Measurements from ENCODE around the gene ADAMTS2.

DNA sequence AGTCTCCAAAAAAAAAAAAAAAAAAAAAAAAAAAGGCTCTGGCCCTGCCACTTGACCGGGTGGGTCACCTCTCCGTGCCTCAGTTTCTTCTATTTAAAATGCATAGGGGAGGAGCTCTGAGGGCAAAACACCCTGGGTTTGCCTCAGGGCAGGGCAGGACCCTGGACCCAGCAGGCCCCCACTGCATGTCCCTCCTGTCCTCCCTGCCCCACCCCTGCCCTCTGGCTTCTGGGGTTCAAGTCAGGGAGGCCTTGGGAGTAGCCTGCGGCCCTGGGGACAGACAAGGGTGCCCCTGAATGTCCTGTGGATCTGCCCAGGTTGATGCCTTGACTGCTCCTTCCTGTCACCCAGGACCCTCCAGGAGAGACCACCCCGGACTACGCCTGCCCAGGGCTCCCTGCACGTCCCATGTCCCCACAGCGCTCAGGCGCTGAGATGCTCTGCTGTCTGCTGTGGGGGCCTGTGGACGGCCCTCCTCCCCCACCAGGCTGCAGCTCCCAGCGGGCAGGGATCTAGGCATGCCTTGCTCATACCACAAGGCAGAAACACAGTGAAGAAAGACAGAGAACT, 35.4 kb downstream of the ADAMTS2 start:
- TF ChIP-seq CBX3 (IDR thresholded peaks at IDR 0.05; ENCODE audit: low read depth) (no peak), RAD21 (IDR thresholded peaks at IDR 0.05; ENCODE audit: low read depth) (no peak), EZH2 (IDR thresholded peaks at IDR 0.05) (no peak), POLR2A (IDR thresholded peaks at IDR 0.05; ENCODE audit: borderline replicate concordance, extremely low read depth, insufficient read depth, insufficient read length) (no peak), POLR2AphosphoS5 (IDR thresholded peaks at IDR 0.05; ENCODE audit: low read depth, low read length) (no peak), EZH2phosphoT487 (IDR thresholded peaks at IDR 0.05; ENCODE audit: borderline replicate concordance) (no peak), ZFX (IDR thresholded peaks at IDR 0.05) (no peak), CEBPB (IDR thresholded peaks at IDR 0.05; ENCODE audit: low read depth) (no peak), TCF7L2 (IDR thresholded peaks at IDR 0.05; ENCODE audit: borderline replicate concordance, extremely low read depth, insufficient read depth, insufficient read length) (no peak), EGR1 (IDR thresholded peaks at IDR 0.05; ENCODE audit: low read depth) (no peak)
- TF ChIP-seq, protein P1, sequence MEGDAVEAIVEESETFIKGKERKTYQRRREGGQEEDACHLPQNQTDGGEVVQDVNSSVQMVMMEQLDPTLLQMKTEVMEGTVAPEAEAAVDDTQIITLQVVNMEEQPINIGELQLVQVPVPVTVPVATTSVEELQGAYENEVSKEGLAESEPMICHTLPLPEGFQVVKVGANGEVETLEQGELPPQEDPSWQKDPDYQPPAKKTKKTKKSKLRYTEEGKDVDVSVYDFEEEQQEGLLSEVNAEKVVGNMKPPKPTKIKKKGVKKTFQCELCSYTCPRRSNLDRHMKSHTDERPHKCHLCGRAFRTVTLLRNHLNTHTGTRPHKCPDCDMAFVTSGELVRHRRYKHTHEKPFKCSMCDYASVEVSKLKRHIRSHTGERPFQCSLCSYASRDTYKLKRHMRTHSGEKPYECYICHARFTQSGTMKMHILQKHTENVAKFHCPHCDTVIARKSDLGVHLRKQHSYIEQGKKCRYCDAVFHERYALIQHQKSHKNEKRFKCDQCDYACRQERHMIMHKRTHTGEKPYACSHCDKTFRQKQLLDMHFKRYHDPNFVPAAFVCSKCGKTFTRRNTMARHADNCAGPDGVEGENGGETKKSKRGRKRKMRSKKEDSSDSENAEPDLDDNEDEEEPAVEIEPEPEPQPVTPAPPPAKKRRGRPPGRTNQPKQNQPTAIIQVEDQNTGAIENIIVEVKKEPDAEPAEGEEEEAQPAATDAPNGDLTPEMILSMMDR (IDR thresholded peaks at IDR 0.05 in 2 of 3, conservative IDR thresholded peaks at IDR 0.05 in 1 of 3; ENCODE audit: borderline replicate concordance in 1 of 3, insufficient read depth in 1 of 3, low read depth in 2 of 3, low read length in 2 of 3), result no peak
- TF ChIP-seq, protein P2, sequence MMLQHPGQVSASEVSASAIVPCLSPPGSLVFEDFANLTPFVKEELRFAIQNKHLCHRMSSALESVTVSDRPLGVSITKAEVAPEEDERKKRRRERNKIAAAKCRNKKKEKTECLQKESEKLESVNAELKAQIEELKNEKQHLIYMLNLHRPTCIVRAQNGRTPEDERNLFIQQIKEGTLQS (IDR thresholded peaks at IDR 0.05), result no peak
- TF ChIP-seq, protein P3, sequence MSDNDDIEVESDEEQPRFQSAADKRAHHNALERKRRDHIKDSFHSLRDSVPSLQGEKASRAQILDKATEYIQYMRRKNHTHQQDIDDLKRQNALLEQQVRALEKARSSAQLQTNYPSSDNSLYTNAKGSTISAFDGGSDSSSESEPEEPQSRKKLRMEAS (IDR thresholded peaks at IDR 0.05), result no peak
- TF ChIP-seq, protein P4, sequence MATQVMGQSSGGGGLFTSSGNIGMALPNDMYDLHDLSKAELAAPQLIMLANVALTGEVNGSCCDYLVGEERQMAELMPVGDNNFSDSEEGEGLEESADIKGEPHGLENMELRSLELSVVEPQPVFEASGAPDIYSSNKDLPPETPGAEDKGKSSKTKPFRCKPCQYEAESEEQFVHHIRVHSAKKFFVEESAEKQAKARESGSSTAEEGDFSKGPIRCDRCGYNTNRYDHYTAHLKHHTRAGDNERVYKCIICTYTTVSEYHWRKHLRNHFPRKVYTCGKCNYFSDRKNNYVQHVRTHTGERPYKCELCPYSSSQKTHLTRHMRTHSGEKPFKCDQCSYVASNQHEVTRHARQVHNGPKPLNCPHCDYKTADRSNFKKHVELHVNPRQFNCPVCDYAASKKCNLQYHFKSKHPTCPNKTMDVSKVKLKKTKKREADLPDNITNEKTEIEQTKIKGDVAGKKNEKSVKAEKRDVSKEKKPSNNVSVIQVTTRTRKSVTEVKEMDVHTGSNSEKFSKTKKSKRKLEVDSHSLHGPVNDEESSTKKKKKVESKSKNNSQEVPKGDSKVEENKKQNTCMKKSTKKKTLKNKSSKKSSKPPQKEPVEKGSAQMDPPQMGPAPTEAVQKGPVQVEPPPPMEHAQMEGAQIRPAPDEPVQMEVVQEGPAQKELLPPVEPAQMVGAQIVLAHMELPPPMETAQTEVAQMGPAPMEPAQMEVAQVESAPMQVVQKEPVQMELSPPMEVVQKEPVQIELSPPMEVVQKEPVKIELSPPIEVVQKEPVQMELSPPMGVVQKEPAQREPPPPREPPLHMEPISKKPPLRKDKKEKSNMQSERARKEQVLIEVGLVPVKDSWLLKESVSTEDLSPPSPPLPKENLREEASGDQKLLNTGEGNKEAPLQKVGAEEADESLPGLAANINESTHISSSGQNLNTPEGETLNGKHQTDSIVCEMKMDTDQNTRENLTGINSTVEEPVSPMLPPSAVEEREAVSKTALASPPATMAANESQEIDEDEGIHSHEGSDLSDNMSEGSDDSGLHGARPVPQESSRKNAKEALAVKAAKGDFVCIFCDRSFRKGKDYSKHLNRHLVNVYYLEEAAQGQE (IDR thresholded peaks at IDR 0.05; ENCODE audit: low read depth), result no peak

Data from HCT116 (cell line).